ENCODE results near the gene PCNA.

DNA sequence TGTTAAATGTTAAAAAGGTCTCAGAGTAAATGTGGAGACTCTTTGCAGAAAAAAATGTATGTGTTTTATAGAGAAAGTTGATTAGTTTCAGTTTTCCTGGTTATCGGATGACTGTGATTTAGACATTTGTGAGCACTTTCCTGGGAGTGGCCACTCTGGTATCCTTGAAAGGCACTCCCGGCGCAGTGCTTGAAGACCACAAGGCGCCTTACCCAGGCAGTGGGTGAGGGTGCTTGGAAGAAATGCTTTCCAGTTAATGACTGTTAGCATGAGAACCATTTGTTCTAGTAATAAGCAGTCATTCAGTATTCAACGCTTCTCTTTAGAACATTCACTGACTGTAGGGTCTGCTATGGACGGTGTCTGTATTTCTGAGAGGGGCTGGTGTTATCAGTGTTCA, 14.2 kb upstream of the PCNA start:
- TF ChIP-seq, protein P1, sequence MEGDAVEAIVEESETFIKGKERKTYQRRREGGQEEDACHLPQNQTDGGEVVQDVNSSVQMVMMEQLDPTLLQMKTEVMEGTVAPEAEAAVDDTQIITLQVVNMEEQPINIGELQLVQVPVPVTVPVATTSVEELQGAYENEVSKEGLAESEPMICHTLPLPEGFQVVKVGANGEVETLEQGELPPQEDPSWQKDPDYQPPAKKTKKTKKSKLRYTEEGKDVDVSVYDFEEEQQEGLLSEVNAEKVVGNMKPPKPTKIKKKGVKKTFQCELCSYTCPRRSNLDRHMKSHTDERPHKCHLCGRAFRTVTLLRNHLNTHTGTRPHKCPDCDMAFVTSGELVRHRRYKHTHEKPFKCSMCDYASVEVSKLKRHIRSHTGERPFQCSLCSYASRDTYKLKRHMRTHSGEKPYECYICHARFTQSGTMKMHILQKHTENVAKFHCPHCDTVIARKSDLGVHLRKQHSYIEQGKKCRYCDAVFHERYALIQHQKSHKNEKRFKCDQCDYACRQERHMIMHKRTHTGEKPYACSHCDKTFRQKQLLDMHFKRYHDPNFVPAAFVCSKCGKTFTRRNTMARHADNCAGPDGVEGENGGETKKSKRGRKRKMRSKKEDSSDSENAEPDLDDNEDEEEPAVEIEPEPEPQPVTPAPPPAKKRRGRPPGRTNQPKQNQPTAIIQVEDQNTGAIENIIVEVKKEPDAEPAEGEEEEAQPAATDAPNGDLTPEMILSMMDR (IDR thresholded peaks at IDR 0.05), result no peak
- no peak for TF ChIP-seq POLR2A (IDR thresholded peaks at IDR 0.05)
